H9 (cell line): ENCODE data around the gene MTOR. TPM values are rescaled to one million over a fixed set of nuclear protein-coding genes. Genes with fewer than 3 reads are reported as not detected.

ENCODE experiments used
- DNase-seq: peaks from one replicate; pipeline ENCODE4 v3.0.0-alpha.2; 2017
- H2AFZ ChIP-seq: one replicate; pipeline ENCODE4 v1.6.1; 2013; ENCODE audit warnings: mild to moderate bottlenecking, low read length, control low read depth, moderate library complexity
- H2AK5ac ChIP-seq: 2 replicates; pipeline ENCODE4 v1.6.1; 2013; ENCODE audit warnings: low read length, control low read depth, mixed read lengths; ENCODE audit not compliant: insufficient read length
- H2BK120ac ChIP-seq: one replicate; pipeline ENCODE4 v1.6.1; 2013; ENCODE audit warnings: low read depth, mild to moderate bottlenecking, low read length, control low read depth, inconsistent platforms; ENCODE audit not compliant: poor library complexity, severe bottlenecking
- H2BK12ac ChIP-seq: 2 replicates; pipeline ENCODE4 v1.6.1; 2013; ENCODE audit warnings: low read length, control low read depth, mixed read lengths, low read depth; ENCODE audit not compliant: insufficient read length
- H2BK15ac ChIP-seq: 2 replicates; pipeline ENCODE4 v1.6.1; 2013; ENCODE audit warnings: low read depth, low read length, control low read depth
- H2BK20ac ChIP-seq: one replicate; pipeline ENCODE4 v1.6.1; 2013; ENCODE audit warnings: low read depth, mild to moderate bottlenecking, low read length, control low read depth, inconsistent platforms; ENCODE audit not compliant: poor library complexity, severe bottlenecking
- H2BK5ac ChIP-seq: 2 replicates; pipeline ENCODE4 v1.6.1; 2013; ENCODE audit warnings: low read length, control low read depth, mixed read lengths; ENCODE audit not compliant: insufficient read length
- H3K14ac ChIP-seq: 2 replicates; pipeline ENCODE4 v1.6.1; 2013; ENCODE audit warnings: low read length, control low read depth; ENCODE audit not compliant: insufficient read depth
- H3K18ac ChIP-seq: 2 replicates; pipeline ENCODE4 v1.6.1; 2013; ENCODE audit warnings: low read depth, mild to moderate bottlenecking, mixed read lengths, low read length, control low read depth; ENCODE audit not compliant: insufficient read length
- H3K23ac ChIP-seq: 2 replicates; pipeline ENCODE4 v1.6.1; 2013; ENCODE audit warnings: low read length, control low read depth, mixed read lengths, low read depth; ENCODE audit not compliant: insufficient read length
- H3K23me2 ChIP-seq: 2 replicates; pipeline ENCODE4 v1.6.1; 2013; ENCODE audit warnings: low read depth, mild to moderate bottlenecking, mixed read lengths, low read length, control low read depth; ENCODE audit not compliant: insufficient read length, poor library complexity, severe bottlenecking
- H3K27ac ChIP-seq: 2 replicates; pipeline ENCODE4 v1.5.1; 2013; ENCODE audit warnings: low read length, control low read depth, mixed read lengths, low read depth; ENCODE audit not compliant: insufficient read length
- H3K27me3 ChIP-seq: 2 replicates; pipeline ENCODE4 v1.6.1; 2013; ENCODE audit warnings: low read length, control low read depth, inconsistent platforms; ENCODE audit not compliant: insufficient read depth
- H3K4ac ChIP-seq: 2 replicates; pipeline ENCODE4 v1.6.1; 2013; ENCODE audit warnings: low read depth, mild to moderate bottlenecking, control low read depth, inconsistent platforms, low read length, moderate library complexity
- H3K4me1 ChIP-seq: 2 replicates; pipeline ENCODE4 v1.6.1; 2013; ENCODE audit warnings: low read length, control low read depth, inconsistent platforms; ENCODE audit not compliant: insufficient read depth
- H3K4me2 ChIP-seq: 2 replicates; pipeline ENCODE4 v1.6.1; 2013; ENCODE audit warnings: low read length, control low read depth, mixed read lengths; ENCODE audit not compliant: insufficient read length, insufficient read depth
- H3K56ac ChIP-seq: 2 replicates; pipeline ENCODE4 v1.6.1; 2013; ENCODE audit warnings: low read depth, mild to moderate bottlenecking, mixed read lengths, low read length, control low read depth; ENCODE audit not compliant: insufficient read length
- H3K79me1 ChIP-seq: 2 replicates; pipeline ENCODE4 v1.6.1; 2013; ENCODE audit warnings: low read depth, mild to moderate bottlenecking, moderate library complexity, low read length, control low read depth, inconsistent platforms; ENCODE audit not compliant: insufficient read depth, poor library complexity, severe bottlenecking
- H3K79me2 ChIP-seq: 2 replicates; pipeline ENCODE4 v1.6.1; 2013; ENCODE audit warnings: low read length, control low read depth, inconsistent platforms; ENCODE audit not compliant: insufficient read depth
- H3K9ac ChIP-seq: 2 replicates; pipeline ENCODE4 v1.6.1; 2013; ENCODE audit warnings: low read length, control low read depth, mixed read lengths; ENCODE audit not compliant: insufficient read length; ENCODE audit errors: extremely low read depth
- H3K9me3 ChIP-seq: one replicate; pipeline ENCODE4 v1.6.1; 2013; ENCODE audit warnings: low read depth, low read length, inconsistent platforms; ENCODE audit not compliant: control insufficient read depth
- H3T11ph ChIP-seq: one replicate; pipeline ENCODE4 v1.6.1; 2013; ENCODE audit warnings: mild to moderate bottlenecking, low read length, control low read depth, inconsistent platforms
- H4K20me1 ChIP-seq: one replicate; pipeline ENCODE4 v1.6.1; 2013; ENCODE audit not compliant: control insufficient read depth, insufficient read length, insufficient read depth
- H4K5ac ChIP-seq: 2 replicates; pipeline ENCODE4 v1.6.1; 2013; ENCODE audit warnings: low read depth, mild to moderate bottlenecking, mixed read lengths, low read length, control low read depth; ENCODE audit not compliant: insufficient read length
- H4K8ac ChIP-seq: replicated peaks from 2 replicates; pipeline ENCODE4 v1.6.1; 2013; ENCODE audit warnings: low read length, control low read depth, mixed read lengths, low read depth; ENCODE audit not compliant: insufficient read length
- H4K91ac ChIP-seq: 2 replicates; pipeline ENCODE4 v1.6.1; 2013; ENCODE audit warnings: low read depth, mild to moderate bottlenecking, moderate library complexity, mixed read lengths, low read length, control low read depth; ENCODE audit not compliant: insufficient read length
- H3K27ac Mint-ChIP-seq, 3 experiments: 2 replicates in 2 of 3; 3 replicates in 1 of 3; pipeline ENCODE4 v1.8.0; 2020 to 2021; ENCODE audit warnings: mixed read lengths in 3 of 3, mild to moderate bottlenecking in 1 of 3, moderate library complexity in 1 of 3
- H3K27me3 Mint-ChIP-seq: 2 replicates; pipeline ENCODE4 v1.8.0; 2021; ENCODE audit warnings: low read depth, mild to moderate bottlenecking, moderate library complexity, mixed read lengths
- H3K36me3 Mint-ChIP-seq, 3 experiments: 2 replicates in 2 of 3; 3 replicates in 1 of 3; pipeline ENCODE4 v1.8.0; 2020 to 2021; ENCODE audit warnings: low read depth in 3 of 3, mixed read lengths in 3 of 3; ENCODE audit not compliant: insufficient read depth in 1 of 3
- H3K4me1 Mint-ChIP-seq, 2 experiments: 2 replicates each; pipeline ENCODE4 v1.8.0; 2020; ENCODE audit warnings: mixed read lengths in 2 of 2
- H3K4me3 Mint-ChIP-seq, 2 experiments: 2 replicates in 1 of 2; 3 replicates in 1 of 2; pipeline ENCODE4 v1.8.0; 2020 to 2021; ENCODE audit warnings: mild to moderate bottlenecking in 2 of 2, mixed read lengths in 2 of 2, moderate library complexity in 1 of 2
- H3K9me3 Mint-ChIP-seq, 2 experiments: 2 replicates in 1 of 2; 3 replicates in 1 of 2; pipeline ENCODE4 v1.8.0; 2020; ENCODE audit warnings: mild to moderate bottlenecking in 2 of 2, mixed read lengths in 2 of 2, moderate library complexity in 1 of 2
- WGBS: extraction: QIAGEN DNeasy Blood & Tissue Kit; methylation state at CpG from one replicate; pipeline ENCODE4 v1.1.7; 2013; ENCODE audit warnings: missing lambda C conversion rate, low lambda C conversion rate, mixed read lengths; ENCODE audit not compliant: insufficient read length; ENCODE audit errors: extremely low coverage; 5-methylcytosine and 5-hydroxymethylcytosine counted together
- total RNA-seq: library from RNA; stranded (reverse); gene quantifications from 2 replicates; pipeline ENCODE4 v1.2.1, GENCODE V29; 2021
- TF ChIP-seq, protein P1 (sequence below): fragments of 200-600 bp; sonication (generic); conservative IDR thresholded peaks from 3 replicates; pipeline ENCODE4 v1.8.0; 2021; ENCODE audit warnings: antibody characterized with exemption, mild to moderate bottlenecking

Gene MTOR
- total RNA-seq, 1 experiment from 2014 or later: 67.5 TPM

GRCh38 chr1:11279152-11279551, 16.8 kb upstream of the MTOR start:
- DNase-seq: no peak
- no peaks in the 10 kb centered on the region for H3K23me2 ChIP-seq
- H4K20me1 ChIP-seq: no peaks in the 10 kb centered on the region
- H3K9ac ChIP-seq: no peak overlapping the region
- H4K5ac ChIP-seq: no peak overlapping the region
- no peak overlapping the region for H2BK20ac ChIP-seq
- no peak overlapping the region for H3K4me3 Mint-ChIP-seq
- no peak overlapping the region for H2BK12ac ChIP-seq
- no peaks in the 10 kb centered on the region for H3K9me3 Mint-ChIP-seq
- H3K9me3 ChIP-seq: no peaks in the 10 kb centered on the region
- H3K27me3 Mint-ChIP-seq: no peaks in the 10 kb centered on the region
- no peak overlapping the region for H4K8ac ChIP-seq
- no peak overlapping the region for H3K4me2 ChIP-seq
- peaks cover 26 to 53% (median 36%) of the 10 kb centered on the region in 3 experiments; a peak in 6 of 7 replicates for H3K36me3 Mint-ChIP-seq
- H4K91ac ChIP-seq: no peak overlapping the region
- TF ChIP-seq, protein P1, sequence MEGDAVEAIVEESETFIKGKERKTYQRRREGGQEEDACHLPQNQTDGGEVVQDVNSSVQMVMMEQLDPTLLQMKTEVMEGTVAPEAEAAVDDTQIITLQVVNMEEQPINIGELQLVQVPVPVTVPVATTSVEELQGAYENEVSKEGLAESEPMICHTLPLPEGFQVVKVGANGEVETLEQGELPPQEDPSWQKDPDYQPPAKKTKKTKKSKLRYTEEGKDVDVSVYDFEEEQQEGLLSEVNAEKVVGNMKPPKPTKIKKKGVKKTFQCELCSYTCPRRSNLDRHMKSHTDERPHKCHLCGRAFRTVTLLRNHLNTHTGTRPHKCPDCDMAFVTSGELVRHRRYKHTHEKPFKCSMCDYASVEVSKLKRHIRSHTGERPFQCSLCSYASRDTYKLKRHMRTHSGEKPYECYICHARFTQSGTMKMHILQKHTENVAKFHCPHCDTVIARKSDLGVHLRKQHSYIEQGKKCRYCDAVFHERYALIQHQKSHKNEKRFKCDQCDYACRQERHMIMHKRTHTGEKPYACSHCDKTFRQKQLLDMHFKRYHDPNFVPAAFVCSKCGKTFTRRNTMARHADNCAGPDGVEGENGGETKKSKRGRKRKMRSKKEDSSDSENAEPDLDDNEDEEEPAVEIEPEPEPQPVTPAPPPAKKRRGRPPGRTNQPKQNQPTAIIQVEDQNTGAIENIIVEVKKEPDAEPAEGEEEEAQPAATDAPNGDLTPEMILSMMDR: no peak
- no peak overlapping the region for H2AK5ac ChIP-seq
- H3K56ac ChIP-seq: no peak overlapping the region
- WGBS: no CpG with 5 or more reads among the region's 5 CpGs
- no peak overlapping the region for H3K23ac ChIP-seq
- H3K79me2 ChIP-seq: peaks cover 9% of the 10 kb centered on the region; the same call in 1 of the 2 replicates
- no peak overlapping the region for H3K18ac ChIP-seq
- H3K79me1 ChIP-seq: peaks cover 5% of the 10 kb centered on the region
- no peaks in the 10 kb centered on the region; the same call in 1 of the 2 replicates for H3K4me1 ChIP-seq
- no peak overlapping the region for H2AFZ ChIP-seq
- H3K27ac ChIP-seq: no peak overlapping the region
- H2BK5ac ChIP-seq: no peak overlapping the region
- no peak overlapping the region for H2BK15ac ChIP-seq
- no peak overlapping the region for H3K4ac ChIP-seq
- no peaks in the 10 kb centered on the region for H3K27me3 ChIP-seq
- peaks cover 17 to 23% of the 10 kb centered on the region in 2 experiments for H3K4me1 Mint-ChIP-seq
- no peak overlapping the region for H3K27ac Mint-ChIP-seq
- H2BK120ac ChIP-seq: no peak overlapping the region
- H3T11ph ChIP-seq: no peak overlapping the region
- no peak overlapping the region for H3K14ac ChIP-seq
